CD14-positive monocyte (primary cell): ENCODE data around the gene SMCO3. TPM values are rescaled to one million over a fixed set of nuclear protein-coding genes. Genes with fewer than 3 reads are reported as not detected.

ENCODE experiments used
- DNase-seq, 3 donors: peaks; one replicate each; pipeline ENCODE4 v3.0.0-alpha.2; 2011 to 2022
- H2AFZ ChIP-seq: 2 replicates; pipeline ENCODE4 v1.6.0; 2012; ENCODE audit warnings: mild to moderate bottlenecking, low read depth, low read length, inconsistent platforms; ENCODE audit not compliant: insufficient read depth, poor library complexity, severe bottlenecking
- H3K27ac ChIP-seq, 2 donors: 1 replicate in 1 of 2; 2 replicates in 1 of 2; pipeline ENCODE4 v1.5.1; 2012 to 2013; ENCODE audit warnings: low read length in 2 of 2, control low read depth in 1 of 2, inconsistent platforms in 1 of 2, low read depth in 1 of 2, mild to moderate bottlenecking in 1 of 2
- H3K27me3 ChIP-seq, 2 donors: one replicate each; pipeline versions ENCODE4 v1.6.0 to v1.6.1; 2011 to 2013; ENCODE audit warnings: low read length in 2 of 2; ENCODE audit not compliant: control insufficient read depth in 2 of 2, insufficient read depth in 2 of 2
- H3K36me3 ChIP-seq, 2 donors: replicated peaks in 1 of 2; 1 replicate in 1 of 2; 2 replicates in 1 of 2; pipeline versions ENCODE4 v1.5.1 to v1.6.1; 2012 to 2013; ENCODE audit warnings: low read length in 2 of 2, control low read depth in 1 of 2, inconsistent platforms in 1 of 2, mild to moderate bottlenecking in 1 of 2; ENCODE audit not compliant: insufficient read depth in 2 of 2, control insufficient read depth in 1 of 2
- H3K4me1 ChIP-seq, 2 donors: 1 replicate in 1 of 2; 2 replicates in 1 of 2; pipeline versions ENCODE4 v1.5.1 to v1.6.1; 2012 to 2013; ENCODE audit warnings: low read length in 2 of 2, control low read depth in 1 of 2, inconsistent platforms in 1 of 2, mild to moderate bottlenecking in 1 of 2, moderate library complexity in 1 of 2; ENCODE audit not compliant: insufficient read depth in 2 of 2, control insufficient read depth in 1 of 2
- H3K4me2 ChIP-seq: replicated peaks from 2 replicates; pipeline ENCODE3; 2012; ENCODE audit warnings: low read length, moderate library complexity, mild to moderate bottlenecking; ENCODE audit not compliant: poor library complexity, severe bottlenecking; ENCODE audit errors: extremely low read depth
- H3K4me3 ChIP-seq, 3 experiments: fragments of 200-600 bp in 1 of 3; sonication (generic) in 1 of 3; replicated peaks in 1 of 3; 1 replicate in 2 of 3; 2 replicates in 1 of 3; pipeline ENCODE4 v1.5.1; 2011 to 2013; ENCODE audit warnings: low read length in 3 of 3, mild to moderate bottlenecking in 3 of 3, control low read depth in 2 of 3, low read depth in 2 of 3, inconsistent platforms in 1 of 3, moderate library complexity in 1 of 3
- H3K79me2 ChIP-seq: 2 replicates; pipeline ENCODE4 v1.6.0; 2012; ENCODE audit warnings: mild to moderate bottlenecking, control low read depth, inconsistent platforms, low read length, moderate library complexity; ENCODE audit not compliant: insufficient read depth
- H3K9ac ChIP-seq: 2 replicates; pipeline ENCODE4 v1.6.0; 2017; ENCODE audit warnings: low read length, mild to moderate bottlenecking; ENCODE audit not compliant: insufficient read depth, poor library complexity, severe bottlenecking
- H3K9me3 ChIP-seq, 2 donors: replicated peaks in 1 of 2; 1 replicate in 1 of 2; 2 replicates in 1 of 2; pipeline versions ENCODE4 v1.5.1 to v1.6.1; 2012 to 2013; ENCODE audit warnings: low read length in 2 of 2, control low read depth in 1 of 2; ENCODE audit not compliant: control insufficient read depth in 1 of 2, insufficient read depth in 1 of 2
- H4K20me1 ChIP-seq: 2 replicates; pipeline ENCODE4 v1.6.0; 2012; ENCODE audit warnings: mild to moderate bottlenecking, low read length, control low read depth, moderate library complexity; ENCODE audit not compliant: insufficient read depth
- H3K27ac Mint-ChIP-seq, 7 donors: one replicate each; pipeline ENCODE4 v1.8.0; 2020; ENCODE audit warnings: mild to moderate bottlenecking in 7 of 7, mixed read lengths in 7 of 7, moderate library complexity in 6 of 7, inconsistent platforms in 2 of 7
- H3K27me3 Mint-ChIP-seq, 3 donors: one replicate each; pipeline ENCODE4 v1.8.0; 2021 to 2022; ENCODE audit warnings: low read depth in 3 of 3, mild to moderate bottlenecking in 3 of 3, mixed read lengths in 3 of 3, moderate library complexity in 3 of 3, inconsistent platforms in 1 of 3
- H3K36me3 Mint-ChIP-seq, 2 donors: one replicate each; pipeline ENCODE4 v1.8.0; 2020; ENCODE audit warnings: mixed read lengths in 2 of 2, inconsistent platforms in 1 of 2, mild to moderate bottlenecking in 1 of 2
- H3K4me1 Mint-ChIP-seq: one replicate; pipeline ENCODE4 v1.8.0; 2020; ENCODE audit warnings: mild to moderate bottlenecking, mixed read lengths
- H3K4me3 Mint-ChIP-seq, 2 donors: one replicate each; pipeline ENCODE4 v1.8.0; 2020; ENCODE audit warnings: mild to moderate bottlenecking in 2 of 2, mixed read lengths in 2 of 2, moderate library complexity in 1 of 2
- H3K9me3 Mint-ChIP-seq, 7 donors: one replicate each; pipeline ENCODE4 v1.8.0; 2020 to 2022; ENCODE audit warnings: mixed read lengths in 7 of 7, mild to moderate bottlenecking in 6 of 7, moderate library complexity in 6 of 7, inconsistent platforms in 2 of 7
- WGBS: methylation state at CpG from one replicate; pipeline ENCODE4 v1.1.5; 2013; ENCODE audit warnings: missing lambda C conversion rate; ENCODE audit not compliant: insufficient coverage; 5-methylcytosine and 5-hydroxymethylcytosine counted together
- intact Hi-C, 2 donors: fragments of 100-400 bp; cut with micrococcal nuclease; formaldehyde crosslinking; loops; one replicate each; pipeline versions ENCODE4 v1.15.0 to v1.15.1; 2023
- polyA plus RNA-seq, 3 donors: library from polyadenylated mRNA; depleted of rRNA in 1 of 3; unstranded in 2 of 3; stranded (reverse) in 1 of 3; fragments of 300-500 nt in 2 of 3; fragments of >200 nt in 1 of 3; fragmentation: Illumina TruSeq in 2 of 3; gene quantifications; 1 replicate in 2 of 3; 2 replicates in 1 of 3; pipeline ENCODE4 v1.2.3, GENCODE V29; 2012 to 2021
- TF ChIP-seq, protein P1 (sequence below): fragments of 200-600 bp; IDR thresholded peaks from one replicate; pipeline ENCODE4 v1.8.0; 2022; ENCODE audit warnings: antibody characterized with exemption, mild to moderate bottlenecking

The SMCO3 gene
- polyA plus RNA-seq, 3 donors = 0.11 TPM; not detected in 2

GRCh38 chr12:14841761-14842160 is 27.8 kb upstream of the SMCO3 start:
- H3K79me2 ChIP-seq = no peaks in the 10 kb centered on the region
- WGBS = 84% methylated on average over 2 of the region's 3 CpGs
- H3K4me1 Mint-ChIP-seq = peaks cover 2% of the 10 kb centered on the region
- TF ChIP-seq, protein P1, sequence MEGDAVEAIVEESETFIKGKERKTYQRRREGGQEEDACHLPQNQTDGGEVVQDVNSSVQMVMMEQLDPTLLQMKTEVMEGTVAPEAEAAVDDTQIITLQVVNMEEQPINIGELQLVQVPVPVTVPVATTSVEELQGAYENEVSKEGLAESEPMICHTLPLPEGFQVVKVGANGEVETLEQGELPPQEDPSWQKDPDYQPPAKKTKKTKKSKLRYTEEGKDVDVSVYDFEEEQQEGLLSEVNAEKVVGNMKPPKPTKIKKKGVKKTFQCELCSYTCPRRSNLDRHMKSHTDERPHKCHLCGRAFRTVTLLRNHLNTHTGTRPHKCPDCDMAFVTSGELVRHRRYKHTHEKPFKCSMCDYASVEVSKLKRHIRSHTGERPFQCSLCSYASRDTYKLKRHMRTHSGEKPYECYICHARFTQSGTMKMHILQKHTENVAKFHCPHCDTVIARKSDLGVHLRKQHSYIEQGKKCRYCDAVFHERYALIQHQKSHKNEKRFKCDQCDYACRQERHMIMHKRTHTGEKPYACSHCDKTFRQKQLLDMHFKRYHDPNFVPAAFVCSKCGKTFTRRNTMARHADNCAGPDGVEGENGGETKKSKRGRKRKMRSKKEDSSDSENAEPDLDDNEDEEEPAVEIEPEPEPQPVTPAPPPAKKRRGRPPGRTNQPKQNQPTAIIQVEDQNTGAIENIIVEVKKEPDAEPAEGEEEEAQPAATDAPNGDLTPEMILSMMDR = no peak
- H3K36me3 Mint-ChIP-seq = no peaks in the 10 kb centered on the region
- H3K4me1 ChIP-seq = no peaks in the 10 kb centered on the region
- H3K36me3 ChIP-seq = no peaks in the 10 kb centered on the region
- H3K4me3 Mint-ChIP-seq = no peak overlapping the region
- no peak overlapping the region for H3K4me3 ChIP-seq
- no peak overlapping the region for H3K27ac Mint-ChIP-seq
- no peak overlapping the region for H3K4me2 ChIP-seq
- H3K9me3 Mint-ChIP-seq = peaks cover 0 to 3% (median 0%) of the 10 kb centered on the region in 7 donors
- H3K27me3 Mint-ChIP-seq = peaks cover 0 to 2% (median 2%) of the 10 kb centered on the region in 3 donors
- intact Hi-C loops = loop anchor here in 1 of 2 donors (10.0 kb wide), 1 partner anchor 93 kb away; the partner anchor contains the start of gene ERP27
- H3K9ac ChIP-seq = no peak overlapping the region
- no peak overlapping the region for H3K27ac ChIP-seq
- no peaks in the 10 kb centered on the region for H3K9me3 ChIP-seq
- no peaks in the 10 kb centered on the region for H4K20me1 ChIP-seq
- DNase-seq = no peak
- no peaks in the 10 kb centered on the region for H3K27me3 ChIP-seq
- H2AFZ ChIP-seq = no peak overlapping the region

- H3K9me3 Mint-ChIP-seq = peaks cover 0 to 3% (median 0%) of the 10 kb centered on the region in 7 donors
- Histone ChIP-seq H2AFZ (no peak overlapping the region), H3K27ac (no peak overlapping the region), H3K79me2 (no peaks in the 10 kb centered on the region), H3K9me3 (no peaks in the 10 kb centered on the region), H3K4me1 (no peaks in the 10 kb centered on the region), H3K4me3 (no peak overlapping the region), H4K20me1 (no peaks in the 10 kb centered on the region), H3K27me3 (no peaks in the 10 kb centered on the region), H3K4me2 (no peak overlapping the region), H3K36me3 (no peaks in the 10 kb centered on the region), H3K9ac (no peak overlapping the region)
- H3K36me3 Mint-ChIP-seq = no peaks in the 10 kb centered on the region
- H3K27me3 Mint-ChIP-seq = peaks cover 0 to 2% (median 2%) of the 10 kb centered on the region in 3 donors
- H3K4me3 Mint-ChIP-seq = no peak overlapping the region
- no peaks in the 10 kb centered on the region for H3K4me1 Mint-ChIP-seq
- 100% methylated on average over 1 of the region's 4 CpGs for WGBS
- no peak for DNase-seq
- TF ChIP-seq, protein P1 = no peak
- H3K27ac Mint-ChIP-seq = no peak overlapping the region
- intact Hi-C loops = loop anchor here in 1 of 2 donors (10.0 kb wide), 1 partner anchor 94 kb away; the partner anchor contains the start of gene ERP27
Measured at GRCh38 chr12:14840616-14841015, 26.6 kb upstream of the SMCO3 start.
